ENCODE measurements around the gene FBXW8. TPM values are rescaled to one million over a fixed set of nuclear protein-coding genes. Genes with fewer than 3 reads are reported as not detected.

FBXW8 gene
- total RNA-seq, 1 donor from 2014 or later: 7.3 TPM

DNA sequence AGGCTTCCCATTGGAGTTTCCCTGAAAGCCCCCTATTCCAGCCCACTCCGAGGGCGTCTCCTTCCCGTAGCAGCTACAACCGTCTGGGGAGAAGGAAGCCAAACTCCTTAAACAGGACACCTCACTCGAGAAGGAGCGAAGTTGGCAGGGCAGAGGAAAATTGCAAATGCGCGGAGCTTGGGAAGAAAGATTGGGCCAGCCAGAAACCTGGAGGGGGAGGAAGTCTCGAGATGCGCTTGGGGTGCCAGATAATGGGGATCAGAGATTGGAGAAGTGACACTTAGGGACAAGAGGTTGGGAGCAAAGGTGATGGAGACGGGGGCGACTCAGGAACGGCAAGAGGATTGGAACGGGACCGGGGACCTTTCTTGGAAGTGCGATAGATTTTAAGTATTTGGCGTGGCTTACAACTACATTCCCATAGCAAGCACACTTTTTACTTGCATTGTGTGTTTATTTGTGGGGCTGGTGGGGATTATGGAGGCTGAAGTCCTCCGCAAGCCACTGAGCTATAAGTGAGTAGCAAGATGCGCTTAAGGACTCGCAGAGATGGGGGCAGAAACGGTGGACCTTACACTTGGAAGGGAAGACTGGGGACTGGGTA is 30.4 kb upstream of the FBXW8 start:
- H3K4me1 Mint-ChIP-seq (ENCODE audit: low read depth): peaks cover 33% of the 10 kb centered on the region
- no peak for DNase-seq (ENCODE audit: low spot score)

DNA sequence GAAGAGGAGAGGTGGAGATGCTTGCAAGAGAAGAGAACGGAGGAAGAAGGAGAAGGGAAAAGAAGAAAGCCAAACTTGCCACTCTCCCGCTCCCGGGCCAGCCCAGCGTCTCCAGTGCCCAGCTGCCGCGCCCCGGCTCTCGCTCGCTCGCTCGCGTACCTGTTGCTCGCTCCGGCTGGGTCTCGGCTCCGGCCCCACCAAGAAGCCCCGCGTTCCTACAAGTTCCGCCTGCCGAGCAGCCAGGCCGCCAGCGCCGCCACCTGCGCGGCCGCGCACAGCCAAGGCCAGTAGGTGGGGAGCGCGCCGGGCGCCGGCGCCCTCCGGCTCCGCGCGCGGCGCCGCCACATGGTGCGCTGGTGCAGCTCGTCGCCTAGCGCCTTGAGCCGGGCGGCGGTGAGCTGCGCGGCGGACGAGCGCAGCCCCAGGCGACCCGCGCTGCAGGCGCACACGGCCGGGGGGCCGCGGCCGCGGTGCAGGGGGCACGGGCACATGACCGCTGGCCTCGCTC is 29.9 kb upstream of the FBXW8 start:
- Mint-ChIP-seq H3K9me3 (no peaks in the 10 kb centered on the region), H3K27me3 (ENCODE audit: insufficient read depth) (peaks cover 71% of the 10 kb centered on the region), H3K36me3 (ENCODE audit: low read depth) (peaks cover 5% of the 10 kb centered on the region), H3K27ac (peak overlapping the region; percentile 54), H3K4me1 (ENCODE audit: low read depth) (peaks cover 33% of the 10 kb centered on the region), H3K4me3 (peak overlapping the region; percentile 79)
- DNase-seq (ENCODE audit: low spot score): peak; percentile 3
- intact Hi-C loops (cut with micrococcal nuclease): no loop called here

More for the DNA sequence above, 30.4 kb upstream of the FBXW8 start:
- intact Hi-C loops (cut with micrococcal nuclease): no loop called here
- H3K27me3 Mint-ChIP-seq (ENCODE audit: insufficient read depth): peaks cover 70% of the 10 kb centered on the region
- peak overlapping the region; percentile 54 for H3K27ac Mint-ChIP-seq
- peak overlapping the region; percentile 79 for H3K4me3 Mint-ChIP-seq
- peaks cover 5% of the 10 kb centered on the region for H3K36me3 Mint-ChIP-seq (ENCODE audit: low read depth)
- no peaks in the 10 kb centered on the region for H3K9me3 Mint-ChIP-seq

GRCh38 chr12:116881325-116881876 is 29.3 kb upstream of the FBXW8 start, which contains the start of gene HRK:
HRK (minus strand) TSS chr12:116881441; CDS start chr12:116881307, 134 bp downstream.
- intact Hi-C loops (cut with micrococcal nuclease): no loop called here
- Mint-ChIP-seq H3K27me3 (ENCODE audit: insufficient read depth) (peaks cover 67% of the 10 kb centered on the region), H3K27ac (peak within 1 kb of the TSS; percentile 54), H3K4me3 (peak within 1 kb of the TSS; percentile 79), H3K36me3 (ENCODE audit: low read depth) (peaks cover 5% of the 10 kb centered on the region), H3K4me1 (ENCODE audit: low read depth) (peaks cover 33% of the 10 kb centered on the region), H3K9me3 (no peaks in the 10 kb centered on the region)
- DNase-seq (ENCODE audit: low spot score): no peak

- H3K4me3 Mint-ChIP-seq: peak overlapping the region; percentile 58
- H3K36me3 Mint-ChIP-seq (ENCODE audit: low read depth): peaks cover 5% of the 10 kb centered on the region
- intact Hi-C loops (cut with micrococcal nuclease): loop anchor here (1.0 kb wide), 1 partner anchor 179 kb away; no protein-coding TSS in a partner anchor
- DNase-seq (ENCODE audit: low spot score): no peak
- H3K27ac Mint-ChIP-seq: no peak overlapping the region
- H3K9me3 Mint-ChIP-seq: no peaks in the 10 kb centered on the region
- peaks cover 67% of the 10 kb centered on the region for H3K27me3 Mint-ChIP-seq (ENCODE audit: insufficient read depth)
- peaks cover 33% of the 10 kb centered on the region for H3K4me1 Mint-ChIP-seq (ENCODE audit: low read depth)
These were observed 28.8 kb upstream of the FBXW8 start for GRCh38 chr12:116881877-116882507.

GRCh38 chr12:116882742-116883141 is 28.0 kb upstream of the FBXW8 start:
- H3K27ac Mint-ChIP-seq: no peak overlapping the region
- no peak for DNase-seq (ENCODE audit: low spot score)
- no peaks in the 10 kb centered on the region for H3K9me3 Mint-ChIP-seq
- intact Hi-C loops (cut with micrococcal nuclease): loop anchor here (1.0 kb wide), 1 partner anchor 179 kb away; no protein-coding TSS in a partner anchor
- peaks cover 5% of the 10 kb centered on the region for H3K36me3 Mint-ChIP-seq (ENCODE audit: low read depth)
- H3K27me3 Mint-ChIP-seq (ENCODE audit: insufficient read depth): peaks cover 66% of the 10 kb centered on the region
- peaks cover 33% of the 10 kb centered on the region for H3K4me1 Mint-ChIP-seq (ENCODE audit: low read depth)
- no peak overlapping the region for H3K4me3 Mint-ChIP-seq

DNA sequence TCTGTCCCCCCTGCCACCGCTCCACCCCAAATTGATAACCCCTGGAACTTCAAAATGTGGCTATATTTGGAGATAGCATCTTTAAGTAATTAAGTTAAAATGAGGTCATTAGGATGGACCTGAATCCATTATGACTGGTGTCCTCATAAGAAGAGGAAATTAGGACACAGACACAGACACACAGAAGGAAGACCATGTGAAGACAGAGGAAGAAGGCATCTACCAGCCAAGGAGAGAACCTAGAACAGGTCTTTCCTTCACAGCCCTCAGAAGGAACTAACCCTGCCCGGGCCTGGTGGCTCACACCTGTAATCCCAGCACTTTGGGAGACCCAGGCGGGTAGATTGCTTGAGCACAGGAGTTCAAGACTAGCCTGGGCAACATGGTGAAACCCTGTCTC is 25.9 kb upstream of the FBXW8 start:
- Mint-ChIP-seq H3K4me1 (ENCODE audit: low read depth) (peaks cover 18% of the 10 kb centered on the region), H3K27me3 (ENCODE audit: insufficient read depth) (peaks cover 61% of the 10 kb centered on the region), H3K4me3 (no peak overlapping the region), H3K27ac (no peak overlapping the region), H3K9me3 (no peaks in the 10 kb centered on the region), H3K36me3 (ENCODE audit: low read depth) (no peaks in the 10 kb centered on the region)
- intact Hi-C loops (cut with micrococcal nuclease): no loop called here
- DNase-seq (ENCODE audit: low spot score): no peak

DNA sequence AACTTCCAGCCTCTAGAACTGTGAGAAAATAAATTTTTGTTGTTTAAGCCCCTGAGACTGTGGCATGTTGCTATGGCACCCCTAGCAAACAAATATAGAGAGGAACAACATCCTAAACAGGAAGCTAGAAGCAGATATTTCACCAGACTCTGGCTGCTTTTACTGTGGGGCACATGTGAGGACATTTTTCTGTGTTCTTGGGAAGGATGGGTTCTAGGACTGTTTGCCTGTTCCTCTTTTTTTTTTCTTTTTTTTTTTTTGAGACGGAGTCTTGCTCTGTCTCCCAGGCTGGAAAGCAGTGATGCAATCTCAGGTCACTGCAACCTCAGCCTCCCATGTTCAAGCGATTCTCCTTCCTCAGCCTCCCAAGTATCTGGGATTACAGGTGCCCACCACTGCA is 25.3 kb upstream of the FBXW8 start:
- DNase-seq (ENCODE audit: low spot score): no peak
- Mint-ChIP-seq H3K4me1 (ENCODE audit: low read depth) (peaks cover 12% of the 10 kb centered on the region), H3K27ac (no peak overlapping the region), H3K27me3 (ENCODE audit: insufficient read depth) (peaks cover 55% of the 10 kb centered on the region), H3K36me3 (ENCODE audit: low read depth) (no peaks in the 10 kb centered on the region), H3K9me3 (no peaks in the 10 kb centered on the region), H3K4me3 (no peak overlapping the region)
- intact Hi-C loops (cut with micrococcal nuclease): no loop called here

DNA sequence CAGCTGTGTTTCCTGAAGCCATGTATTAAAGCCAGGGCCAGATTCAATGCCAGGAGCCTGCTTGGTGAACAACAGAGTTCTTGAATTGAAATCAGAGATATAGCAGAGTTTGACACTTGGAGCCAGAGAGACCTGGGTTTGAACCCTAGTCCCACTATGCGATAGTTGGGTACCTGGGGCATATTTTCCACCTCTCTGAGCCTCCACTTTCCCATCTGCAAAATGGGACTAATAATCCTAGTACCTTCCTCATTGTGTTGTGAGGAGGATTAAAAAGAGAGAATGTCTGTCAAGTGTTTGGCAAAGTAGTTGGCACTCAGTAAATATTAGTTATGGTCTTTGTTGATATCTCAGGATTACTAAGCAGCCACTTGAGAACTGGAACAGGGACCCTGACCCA is 23.5 kb upstream of the FBXW8 start:
- intact Hi-C loops (cut with micrococcal nuclease): no loop called here
- DNase-seq (ENCODE audit: low spot score): no peak
- Mint-ChIP-seq H3K27me3 (ENCODE audit: insufficient read depth) (peaks cover 49% of the 10 kb centered on the region), H3K4me3 (no peak overlapping the region), H3K9me3 (no peaks in the 10 kb centered on the region), H3K27ac (no peak overlapping the region), H3K4me1 (ENCODE audit: low read depth) (peaks cover 5% of the 10 kb centered on the region), H3K36me3 (ENCODE audit: low read depth) (no peaks in the 10 kb centered on the region)

- Mint-ChIP-seq H3K36me3 (ENCODE audit: low read depth) (no peaks in the 10 kb centered on the region), H3K27ac (no peak overlapping the region), H3K27me3 (ENCODE audit: insufficient read depth) (peaks cover 44% of the 10 kb centered on the region), H3K9me3 (no peaks in the 10 kb centered on the region), H3K4me3 (no peak overlapping the region), H3K4me1 (ENCODE audit: low read depth) (no peaks in the 10 kb centered on the region)
- intact Hi-C loops (cut with micrococcal nuclease): no loop called here
- DNase-seq (ENCODE audit: low spot score): no peak
These were observed 22.9 kb upstream of the FBXW8 start for GRCh38 chr12:116887897-116888296.

DNA sequence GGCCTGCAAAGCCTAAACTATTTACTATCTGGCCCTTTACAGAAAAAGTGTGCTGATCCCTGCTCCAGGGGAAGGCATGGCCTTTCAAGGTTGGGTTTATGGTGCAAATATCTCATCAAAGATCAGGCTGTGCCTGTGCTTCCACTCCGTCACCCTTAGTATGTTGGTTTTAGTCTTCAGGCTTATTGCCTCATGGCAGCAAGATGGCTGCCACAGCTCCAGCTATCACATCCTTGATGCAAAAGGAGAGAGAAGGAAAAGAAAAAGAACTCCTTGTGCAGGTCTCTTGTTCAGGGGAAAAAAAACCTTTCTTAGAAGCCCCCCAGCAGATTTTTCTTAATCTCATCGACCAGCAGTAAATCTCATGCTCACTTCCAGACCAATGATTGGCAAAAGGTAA is 20.4 kb upstream of the FBXW8 start:
- no peak overlapping the region for H3K27ac Mint-ChIP-seq
- H3K27me3 Mint-ChIP-seq (ENCODE audit: insufficient read depth): peaks cover 39% of the 10 kb centered on the region
- no peaks in the 10 kb centered on the region for H3K4me1 Mint-ChIP-seq (ENCODE audit: low read depth)
- H3K4me3 Mint-ChIP-seq: no peak overlapping the region
- DNase-seq (ENCODE audit: low spot score): no peak
- intact Hi-C loops (cut with micrococcal nuclease): no loop called here
- no peaks in the 10 kb centered on the region for H3K36me3 Mint-ChIP-seq (ENCODE audit: low read depth)
- H3K9me3 Mint-ChIP-seq: no peaks in the 10 kb centered on the region

GRCh38 chr12:116891019-116891418 is 19.7 kb upstream of the FBXW8 start:
- no peak for DNase-seq (ENCODE audit: low spot score)
- Mint-ChIP-seq H3K27me3 (ENCODE audit: insufficient read depth) (peaks cover 32% of the 10 kb centered on the region), H3K36me3 (ENCODE audit: low read depth) (no peaks in the 10 kb centered on the region), H3K4me1 (ENCODE audit: low read depth) (no peaks in the 10 kb centered on the region), H3K27ac (no peak overlapping the region), H3K4me3 (no peak overlapping the region), H3K9me3 (no peaks in the 10 kb centered on the region)
- intact Hi-C loops (cut with micrococcal nuclease): no loop called here

DNA sequence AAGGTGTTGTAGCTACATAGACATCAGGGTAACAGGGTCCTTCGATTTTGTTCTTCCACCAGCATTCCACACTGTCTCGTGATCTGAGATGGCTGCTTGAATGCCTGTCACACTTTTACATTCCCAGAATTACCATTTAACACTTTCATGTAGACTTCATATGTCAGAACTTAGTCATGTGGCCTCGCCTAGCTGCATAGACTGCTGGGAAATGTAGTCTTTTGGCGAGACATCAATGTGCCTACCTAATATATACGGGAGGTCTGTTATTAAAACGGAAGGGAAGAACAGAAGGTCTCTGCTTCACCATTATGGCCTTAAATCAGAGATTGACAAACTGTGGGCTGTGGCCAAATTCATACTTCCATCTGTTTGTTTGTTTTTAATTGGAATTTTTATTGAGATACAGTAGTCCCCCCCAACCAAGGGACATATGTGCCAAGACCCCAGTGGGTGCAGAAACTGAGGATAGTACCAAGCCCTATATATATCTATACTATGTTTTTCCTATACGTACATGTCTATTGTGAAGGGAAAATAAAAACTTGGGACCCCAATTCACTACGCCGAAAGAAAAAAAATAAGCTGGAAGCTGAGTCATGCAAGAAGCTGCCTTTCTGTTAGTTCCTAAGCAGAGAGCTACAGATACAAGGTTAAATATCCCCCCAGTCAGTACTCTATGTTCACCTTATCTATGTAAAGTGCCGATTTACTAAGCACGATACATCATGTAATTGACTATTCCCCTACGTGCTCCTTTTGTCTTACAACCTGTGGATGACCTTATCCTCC is 18.2 kb upstream of the FBXW8 start:
- no peak overlapping the region for H3K27ac Mint-ChIP-seq
- H3K4me1 Mint-ChIP-seq (ENCODE audit: low read depth): no peaks in the 10 kb centered on the region
- peaks cover 27% of the 10 kb centered on the region for H3K27me3 Mint-ChIP-seq (ENCODE audit: insufficient read depth)
- H3K4me3 Mint-ChIP-seq: no peak overlapping the region
- DNase-seq (ENCODE audit: low spot score): no peak
- H3K36me3 Mint-ChIP-seq (ENCODE audit: low read depth): no peaks in the 10 kb centered on the region
- intact Hi-C loops (cut with micrococcal nuclease): no loop called here
- H3K9me3 Mint-ChIP-seq: no peaks in the 10 kb centered on the region

Data from activated T-helper 1 cell treated with anti-CD3 and anti-CD28 coated beads, Interleukin-12 subunit alpha, Interleukin-12 subunit beta, Interleukin-2, Interleukin-4 antibody, amounts not matched to agents 30 ng/mL and 10 ng/mL and 1 ng/mL, durations not matched to agents 14 hours and 24 hours and 36 hours (primary cell).